IMR-90 (cell line): ENCODE data around the gene ANKIB1.

Source experiments
- BHLHE40 ChIP-seq: fragments of 150-350 bp; IDR thresholded peaks from 2 replicates; pipeline ENCODE4 v1.6.1; 2016; ENCODE audit warnings: mild to moderate bottlenecking, low read depth, low read length
- CEBPB ChIP-seq: IDR thresholded peaks from 2 replicates; pipeline ENCODE4 v1.6.1; 2012; ENCODE audit warnings: low read depth, low read length, improper control_type of control experiment
- CHD1 ChIP-seq: IDR thresholded peaks from 2 replicates; pipeline ENCODE4 v1.6.1; 2012; ENCODE audit warnings: low read depth, low read length, improper control_type of control experiment
- CTCF ChIP-seq: conservative IDR thresholded peaks from 2 replicates; pipeline ENCODE4 v1.5.1; 2012; ENCODE audit warnings: mild to moderate bottlenecking, low read depth, low read length, improper control_type of control experiment
- ELK1 ChIP-seq: fragments of 150-350 bp; IDR thresholded peaks from 2 replicates; pipeline ENCODE4 v1.6.1; 2016; ENCODE audit warnings: low read depth, mild to moderate bottlenecking, low read length, moderate library complexity, borderline replicate concordance
- FOS ChIP-seq: fragments of 150-350 bp; IDR thresholded peaks from 2 replicates; pipeline ENCODE4 v1.6.1; 2016; ENCODE audit warnings: low read depth, low read length
- MAFK ChIP-seq: IDR thresholded peaks from 2 replicates; pipeline ENCODE4 v1.6.1; 2012; ENCODE audit warnings: low read depth, low read length, improper control_type of control experiment
- MAZ ChIP-seq: IDR thresholded peaks from 2 replicates; pipeline ENCODE4 v1.6.1; 2012; ENCODE audit warnings: low read depth, mild to moderate bottlenecking, low read length, improper control_type of control experiment, moderate library complexity, borderline replicate concordance
- MXI1 ChIP-seq: IDR thresholded peaks from 2 replicates; pipeline ENCODE4 v1.6.1; 2012; ENCODE audit warnings: low read depth, mild to moderate bottlenecking, low read length, moderate library complexity, borderline replicate concordance
- POLR2A ChIP-seq: IDR thresholded peaks from 2 replicates; pipeline ENCODE4 v1.6.1; 2012; ENCODE audit warnings: mild to moderate bottlenecking, low read depth, low read length
- RAD21 ChIP-seq: IDR thresholded peaks from 2 replicates; pipeline ENCODE4 v1.6.1; 2012; ENCODE audit warnings: low read length, improper control_type of control experiment
- RCOR1 ChIP-seq: IDR thresholded peaks from 2 replicates; pipeline ENCODE4 v1.6.1; 2012; ENCODE audit warnings: mild to moderate bottlenecking, low read length, improper control_type of control experiment; ENCODE audit not compliant: insufficient replicate concordance
- RFX5 ChIP-seq: IDR thresholded peaks from 2 replicates; pipeline ENCODE4 v1.8.0; 2012; ENCODE audit warnings: low read depth, mild to moderate bottlenecking, low read length, moderate library complexity
- USF2 ChIP-seq: fragments of 150-350 bp; IDR thresholded peaks from 2 replicates; pipeline ENCODE4 v1.6.1; 2017; ENCODE audit warnings: mild to moderate bottlenecking, antibody characterized with exemption, low read length, low read depth

- no peak for TF ChIP-seq CTCF
- no peak; the same call in 1 of the 2 replicates for TF ChIP-seq MAZ
- TF ChIP-seq POLR2A: no peak
- TF ChIP-seq USF2: no peak
- no peak for TF ChIP-seq RAD21
- TF ChIP-seq RFX5: no peak
- no peak for TF ChIP-seq BHLHE40
- TF ChIP-seq RCOR1: no peak
- no peak for TF ChIP-seq FOS
- TF ChIP-seq MXI1: no peak
- TF ChIP-seq CHD1: no peak
- TF ChIP-seq CEBPB: no peak
- TF ChIP-seq MAFK: no peak
- TF ChIP-seq ELK1: no peak
Measured at GRCh38 chr7:92246360-92247101, 757 bp downstream of the ANKIB1 start.
